Muscle layer of colon (tissue), 2 donors: ENCODE data around the gene AGAP1.

Experiments used
- H3K27ac ChIP-seq: one replicate; pipeline ENCODE4 v1.7.0; 2013; ENCODE audit warnings: low read depth, mild to moderate bottlenecking, low read length, moderate library complexity
- H3K27me3 ChIP-seq, 2 donors: one replicate each; pipeline ENCODE4 v1.7.0; 2013; ENCODE audit warnings: low read length in 2 of 2, mild to moderate bottlenecking in 2 of 2; ENCODE audit not compliant: insufficient read depth in 2 of 2, control insufficient read depth in 1 of 2
- H3K36me3 ChIP-seq: one replicate; pipeline ENCODE4 v1.7.0; 2013; ENCODE audit warnings: mild to moderate bottlenecking, low read length; ENCODE audit not compliant: insufficient read depth
- H3K4me1 ChIP-seq: one replicate; pipeline ENCODE4 v1.7.0; 2013; ENCODE audit warnings: mild to moderate bottlenecking, low read length; ENCODE audit not compliant: insufficient read depth
- H3K4me3 ChIP-seq, 2 donors: one replicate each; pipeline ENCODE4 v1.7.0; 2013; ENCODE audit warnings: low read length in 2 of 2, low read depth in 1 of 2, mild to moderate bottlenecking in 1 of 2, moderate library complexity in 1 of 2
- H3K9ac ChIP-seq: one replicate; pipeline ENCODE4 v1.7.0; 2013; ENCODE audit warnings: low read length
- H3K9me3 ChIP-seq: one replicate; pipeline ENCODE4 v1.7.0; 2013; ENCODE audit warnings: mild to moderate bottlenecking, low read length
- donor health status: abdominal sarcoma.
- donor health status: Adenocarcinoma of cecum.

The AGAP1 gene

GRCh38 chr2:235747001-235747785 lies 253.3 kb downstream of the AGAP1 start:
- Histone ChIP-seq H3K4me3 (peak overlapping the region in 1 of 2 donors; percentile 31), H3K36me3 (peaks cover 15% of the 10 kb centered on the region), H3K27ac (peak overlapping the region; percentile 55), H3K9ac (peak overlapping the region; percentile 37), H3K9me3 (no peaks in the 10 kb centered on the region), H3K27me3 (no peaks in the 10 kb centered on the region), H3K4me1 (peaks cover 35% of the 10 kb centered on the region)

- H3K27me3 ChIP-seq: no peaks in the 10 kb centered on the region
- H3K4me1 ChIP-seq: peaks cover 35% of the 10 kb centered on the region
- H3K9me3 ChIP-seq: no peaks in the 10 kb centered on the region
- H3K4me3 ChIP-seq: peak overlapping the region in 1 of 2 donors; percentile 31
- H3K9ac ChIP-seq: peak overlapping the region; percentile 37
- peak overlapping the region; percentile 55 for H3K27ac ChIP-seq
- peaks cover 15% of the 10 kb centered on the region for H3K36me3 ChIP-seq
These were observed 253.9 kb downstream of the AGAP1 start for GRCh38 chr2:235747786-235748091.

- peaks cover 15% of the 10 kb centered on the region for H3K36me3 ChIP-seq
- H3K9me3 ChIP-seq: no peaks in the 10 kb centered on the region
- no peak overlapping the region for H3K27ac ChIP-seq
- H3K4me1 ChIP-seq: peaks cover 35% of the 10 kb centered on the region
- H3K9ac ChIP-seq: no peak overlapping the region
- no peaks in the 10 kb centered on the region for H3K27me3 ChIP-seq
- no peak overlapping the region for H3K4me3 ChIP-seq
These were observed 255.4 kb downstream of the AGAP1 start for GRCh38 chr2:235749121-235749770.

- H3K4me1 ChIP-seq: peaks cover 35% of the 10 kb centered on the region
- H3K36me3 ChIP-seq: peaks cover 15% of the 10 kb centered on the region
- no peak overlapping the region for H3K4me3 ChIP-seq
- no peak overlapping the region for H3K27ac ChIP-seq
- H3K9ac ChIP-seq: no peak overlapping the region
- H3K27me3 ChIP-seq: no peaks in the 10 kb centered on the region
- no peaks in the 10 kb centered on the region for H3K9me3 ChIP-seq
These were observed 255.9 kb downstream of the AGAP1 start for GRCh38 chr2:235749771-235750160.

GRCh38 chr2:235752846-235753245 lies 259.0 kb downstream of the AGAP1 start:
- Histone ChIP-seq H3K9me3 (no peaks in the 10 kb centered on the region), H3K36me3 (peaks cover 13% of the 10 kb centered on the region), H3K27ac (no peak overlapping the region), H3K9ac (no peak overlapping the region), H3K27me3 (no peaks in the 10 kb centered on the region), H3K4me1 (peaks cover 14% of the 10 kb centered on the region), H3K4me3 (no peak overlapping the region)

GRCh38 chr2:235754357-235755207 lies 260.7 kb downstream of the AGAP1 start:
- Histone ChIP-seq H3K27me3 (no peaks in the 10 kb centered on the region), H3K4me1 (peaks cover 3% of the 10 kb centered on the region), H3K36me3 (peaks cover 19% of the 10 kb centered on the region), H3K9me3 (no peaks in the 10 kb centered on the region), H3K4me3 (no peak overlapping the region), H3K27ac (no peak overlapping the region), H3K9ac (no peak overlapping the region)

GRCh38 chr2:235756491-235756890 lies 262.6 kb downstream of the AGAP1 start:
- Histone ChIP-seq H3K4me3 (no peak overlapping the region), H3K9me3 (no peaks in the 10 kb centered on the region), H3K9ac (no peak overlapping the region), H3K36me3 (peaks cover 14% of the 10 kb centered on the region), H3K4me1 (no peaks in the 10 kb centered on the region), H3K27me3 (no peaks in the 10 kb centered on the region), H3K27ac (no peak overlapping the region)

GRCh38 chr2:235757212-235757611 lies 263.4 kb downstream of the AGAP1 start:
- Histone ChIP-seq H3K4me1 (no peaks in the 10 kb centered on the region), H3K36me3 (peaks cover 13% of the 10 kb centered on the region)

GRCh38 chr2:235757640-235758039 lies 263.8 kb downstream of the AGAP1 start:
- no peak overlapping the region for H3K4me3 ChIP-seq
- no peak overlapping the region for H3K9ac ChIP-seq
- H3K4me1 ChIP-seq: no peaks in the 10 kb centered on the region
- peaks cover 15% of the 10 kb centered on the region for H3K36me3 ChIP-seq
- H3K27ac ChIP-seq: no peak overlapping the region
- no peaks in the 10 kb centered on the region for H3K9me3 ChIP-seq
- no peaks in the 10 kb centered on the region for H3K27me3 ChIP-seq

More at GRCh38 chr2:235757212-235757611, 263.4 kb downstream of the AGAP1 start:
- Histone ChIP-seq H3K9ac (no peak overlapping the region), H3K27ac (no peak overlapping the region), H3K27me3 (no peaks in the 10 kb centered on the region), H3K9me3 (no peaks in the 10 kb centered on the region), H3K4me3 (no peak overlapping the region)

- Histone ChIP-seq H3K9me3 (no peaks in the 10 kb centered on the region), H3K4me1 (peaks cover 9% of the 10 kb centered on the region), H3K27ac (no peak overlapping the region), H3K9ac (no peak overlapping the region), H3K4me3 (no peak overlapping the region), H3K36me3 (peaks cover 23% of the 10 kb centered on the region), H3K27me3 (no peaks in the 10 kb centered on the region)
These were observed 269.2 kb downstream of the AGAP1 start for GRCh38 chr2:235762832-235763598.

GRCh38 chr2:235763816-235764215 lies 270.0 kb downstream of the AGAP1 start:
- Histone ChIP-seq H3K27ac (no peak overlapping the region), H3K9me3 (no peaks in the 10 kb centered on the region), H3K4me3 (no peak overlapping the region), H3K27me3 (no peaks in the 10 kb centered on the region), H3K4me1 (peaks cover 9% of the 10 kb centered on the region), H3K9ac (no peak overlapping the region), H3K36me3 (peaks cover 18% of the 10 kb centered on the region)
